IMR-90 (cell line): ENCODE results near the gene CARD16.

Source experiments
- CTCF ChIP-seq: conservative IDR thresholded peaks from 2 replicates; pipeline ENCODE4 v1.5.1; 2012; ENCODE audit warnings: mild to moderate bottlenecking, low read depth, low read length, improper control_type of control experiment
- POLR2A ChIP-seq: IDR thresholded peaks from 2 replicates; pipeline ENCODE4 v1.6.1; 2012; ENCODE audit warnings: mild to moderate bottlenecking, low read depth, low read length
- RCOR1 ChIP-seq: IDR thresholded peaks from 2 replicates; pipeline ENCODE4 v1.6.1; 2012; ENCODE audit warnings: mild to moderate bottlenecking, low read length, improper control_type of control experiment; ENCODE audit not compliant: insufficient replicate concordance

DNA sequence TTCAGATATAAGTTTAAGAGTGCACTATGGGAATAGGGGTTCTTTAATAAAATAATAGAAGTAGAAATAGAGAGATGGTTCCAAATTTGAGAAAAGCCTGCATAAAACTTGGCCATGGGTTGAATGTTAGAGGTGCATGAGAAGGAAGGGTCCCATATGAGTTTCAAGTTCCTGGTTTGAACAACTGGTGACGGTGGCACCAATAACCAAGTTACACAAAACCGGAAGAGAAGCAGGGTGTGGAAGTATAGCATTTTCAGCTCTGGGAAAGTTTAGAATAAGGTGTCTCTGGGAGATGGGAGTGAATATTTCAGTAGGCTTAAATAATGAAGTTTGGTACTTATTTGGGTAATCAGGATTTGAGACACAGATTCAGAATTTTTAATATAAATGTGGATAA is 12.6 kb downstream of the CARD16 start:
- TF ChIP-seq CTCF (no peak), RCOR1 (no peak), POLR2A (no peak)
